GM21737 (cell line): Measurements from ENCODE around the gene LGI1.

Source experiments
- ATAC-seq: cut with Tn5 transposase; IDR thresholded peaks from one replicate; pipeline ENCODE4 v1.9.1; 2021; ENCODE audit warnings: mild to moderate bottlenecking, moderate library complexity; ENCODE audit not compliant: unreplicated experiment

The LGI1 gene

DNA sequence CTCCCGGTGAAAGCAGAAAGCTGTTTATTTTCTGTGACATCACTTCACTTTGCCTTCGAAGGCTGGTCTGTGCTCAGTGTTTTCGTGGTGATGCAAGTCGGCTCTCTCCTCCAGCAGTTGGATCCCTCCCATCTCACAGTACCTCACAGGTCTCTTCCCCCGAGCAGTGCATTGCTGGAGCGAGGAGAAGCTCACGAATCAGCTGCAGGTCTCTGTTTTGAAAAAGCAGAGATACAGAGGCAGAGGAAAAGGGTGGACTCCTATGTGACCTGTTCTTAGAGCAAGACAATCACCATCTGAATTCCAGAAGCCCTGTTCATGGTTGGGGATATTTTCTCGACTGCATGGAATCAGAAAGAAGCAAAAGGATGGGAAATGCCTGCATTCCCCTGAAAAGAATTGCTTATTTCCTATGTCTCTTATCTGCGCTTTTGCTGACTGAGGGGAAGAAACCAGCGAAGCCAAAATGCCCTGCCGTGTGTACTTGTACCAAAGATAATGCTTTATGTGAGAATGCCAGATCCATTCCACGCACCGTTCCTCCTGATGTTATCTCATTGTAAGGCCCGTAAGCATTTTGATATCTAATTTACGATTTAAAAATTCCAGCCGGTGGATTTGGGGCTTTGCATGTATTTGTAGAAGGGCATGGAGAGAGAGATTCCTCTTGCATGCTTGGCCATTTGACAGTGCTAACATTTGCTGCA, at the start of gene LGI1:
Gene LGI1, plus strand, starts transcription at position 136 of the 707 bp plus-strand sequence. Its CDS starts 209 bp downstream, at position 345.
- ATAC-seq = no peak

- ATAC-seq = no peak
These were observed 47.3 kb upstream of the LGI1 start for GRCh38 chr10:93710333-93710909.

DNA sequence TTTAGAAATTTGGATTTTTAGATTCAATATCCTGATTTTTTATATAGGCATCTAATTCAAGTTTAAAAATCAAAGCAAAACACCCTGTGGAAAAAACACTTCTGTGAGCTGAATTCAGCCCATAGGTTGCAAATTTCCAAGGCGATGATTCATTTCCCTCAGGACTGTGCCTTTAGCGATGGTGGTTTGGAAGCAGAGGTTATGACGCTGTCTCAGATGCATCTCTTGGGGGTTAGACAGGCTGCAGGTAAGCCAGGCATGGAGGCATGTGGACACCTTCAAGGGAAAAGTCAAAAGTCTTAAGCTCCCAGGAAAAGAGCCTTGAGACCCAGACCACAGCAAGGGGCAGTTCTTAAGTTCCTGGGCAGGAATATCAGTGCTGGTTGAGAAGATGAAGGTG, 45.8 kb upstream of the LGI1 start:
- no peak for ATAC-seq

DNA sequence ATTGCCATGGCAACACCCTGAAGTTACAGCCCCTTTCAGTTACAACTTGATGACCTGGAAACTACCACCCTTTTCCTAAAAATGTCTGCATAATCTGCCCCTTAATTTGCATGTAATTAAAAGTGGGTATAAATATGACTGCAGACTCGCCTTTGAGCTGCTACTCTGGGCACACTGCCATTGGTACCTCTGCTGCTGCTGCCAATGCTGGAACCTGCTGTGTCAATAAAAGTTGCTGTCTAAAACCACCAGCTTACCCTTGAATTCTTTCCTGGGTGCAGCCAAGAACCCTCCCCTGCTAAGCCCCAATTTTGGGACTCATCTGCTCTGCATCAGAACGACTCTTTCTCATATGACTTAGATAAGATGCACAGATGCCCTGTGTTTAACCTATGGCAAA, 45.1 kb upstream of the LGI1 start:
- ATAC-seq = no peak

DNA sequence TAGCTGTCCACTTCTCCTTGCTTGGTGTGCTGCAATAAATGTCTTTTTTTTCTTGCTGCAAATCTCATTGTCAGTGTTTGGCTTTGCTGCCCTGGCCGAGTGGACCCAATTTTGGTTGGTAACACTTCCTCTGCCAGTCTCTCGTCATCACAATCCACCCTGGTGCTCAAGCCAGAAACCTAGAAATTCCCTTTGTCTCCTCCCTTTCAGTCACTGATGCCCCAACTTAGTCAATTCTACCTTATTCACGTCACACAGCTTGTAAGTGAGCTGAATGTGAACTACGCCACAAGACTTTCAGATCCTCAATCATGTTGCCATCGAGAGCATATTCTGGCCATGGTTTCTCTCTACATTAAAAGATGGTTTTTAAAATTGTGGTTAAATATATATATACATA, 42.4 kb upstream of the LGI1 start:
- ATAC-seq = peak; percentile 71

- ATAC-seq = no peak
These were observed 41.0 kb upstream of the LGI1 start for GRCh38 chr10:93716766-93717165.

DNA sequence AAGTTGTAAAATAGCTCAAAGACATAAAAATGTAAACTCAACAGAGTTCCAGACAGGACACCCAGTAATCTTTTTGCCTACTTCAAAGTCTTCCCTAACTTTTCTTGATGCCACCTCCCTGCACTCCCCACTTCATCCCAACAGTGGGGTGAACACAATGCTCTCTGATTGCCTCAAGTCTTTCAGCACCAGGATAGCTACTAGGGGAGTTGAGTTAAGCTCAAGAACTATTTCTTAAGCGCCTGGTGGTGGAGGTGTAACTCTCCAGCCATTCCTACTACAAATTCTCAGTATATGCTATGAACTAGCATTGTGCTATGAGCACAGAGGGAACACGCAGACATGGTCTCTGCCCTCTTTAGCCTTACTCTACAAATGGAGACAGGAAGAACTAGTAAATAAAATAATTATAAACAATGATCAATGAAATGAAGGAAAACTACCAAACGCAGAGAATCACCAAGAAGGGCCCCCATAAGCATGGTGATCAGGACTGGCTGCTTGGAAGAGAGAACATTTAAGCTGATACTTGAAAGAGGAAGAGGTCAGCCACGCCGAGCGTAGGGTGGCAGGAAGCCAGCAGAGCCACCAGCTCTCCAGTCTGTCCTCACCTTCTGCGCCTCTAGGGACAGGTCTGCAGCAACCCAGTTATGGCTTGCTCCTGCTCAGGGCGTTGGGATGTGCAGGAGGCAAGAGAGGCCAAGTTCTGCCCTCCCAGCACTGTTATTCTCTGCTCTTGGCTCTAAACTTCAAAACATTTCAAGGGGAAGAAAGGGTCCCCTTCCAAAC, 38.6 kb upstream of the LGI1 start:
- ATAC-seq = peak; percentile 53

DNA sequence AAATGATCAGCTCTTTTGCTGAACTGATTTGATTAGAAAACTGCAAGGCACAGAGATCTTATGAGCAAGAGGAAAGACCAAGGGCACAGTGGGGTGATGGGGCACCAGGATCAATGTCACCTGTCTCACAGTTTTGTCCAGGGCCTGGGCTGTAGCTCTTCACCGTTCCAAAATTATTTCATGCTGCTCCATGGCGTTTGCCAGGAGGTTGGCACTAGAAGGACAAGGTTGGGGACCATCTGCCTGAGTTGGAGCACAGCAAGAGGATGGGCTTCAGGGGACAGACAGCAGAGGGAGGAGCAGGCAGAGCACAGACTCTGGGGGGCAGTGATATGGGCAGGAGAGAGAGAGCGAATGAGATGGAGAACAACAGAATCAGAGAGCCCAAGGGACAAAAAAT, 37.8 kb upstream of the LGI1 start:
- ATAC-seq = no peak

- ATAC-seq = no peak
These were observed 35.2 kb upstream of the LGI1 start for GRCh38 chr10:93722550-93722949.

DNA sequence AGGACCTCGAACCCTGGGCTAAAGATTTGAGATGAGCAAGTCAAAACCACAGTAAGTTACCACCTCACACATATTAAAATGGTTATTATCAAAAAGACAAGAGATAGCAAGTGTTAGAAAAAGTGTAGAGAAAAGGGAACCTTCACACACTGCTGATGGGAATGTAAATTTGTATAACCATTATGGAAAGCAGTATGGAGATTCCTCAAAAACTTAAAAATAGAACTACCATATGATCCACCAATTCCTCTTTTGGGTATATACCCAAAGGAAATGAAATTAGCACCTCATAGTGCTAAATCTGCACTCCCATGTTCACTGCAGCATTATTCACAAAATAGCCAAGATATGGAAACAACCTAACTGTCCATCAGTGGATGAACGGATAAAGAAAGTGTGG, 34.6 kb upstream of the LGI1 start:
- no peak for ATAC-seq

DNA sequence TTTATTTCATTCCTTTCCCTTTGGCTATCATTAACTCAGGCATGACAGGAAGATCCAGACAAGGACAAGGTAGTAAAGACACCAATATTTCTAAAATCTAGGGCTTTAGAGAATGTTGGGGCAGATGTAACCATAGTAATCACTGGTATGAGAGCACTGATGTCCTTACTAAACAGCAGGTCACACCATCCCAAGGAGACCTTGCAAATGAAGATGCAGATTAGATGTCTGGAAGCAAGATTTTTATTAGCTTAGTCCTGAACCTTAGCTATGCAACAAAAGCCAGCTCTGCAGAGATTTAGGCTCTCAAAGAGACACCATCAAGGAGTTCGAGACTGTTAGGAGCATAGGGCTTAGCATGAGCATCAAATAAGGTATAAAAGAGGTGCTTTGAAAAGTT, 31.7 kb upstream of the LGI1 start:
- ATAC-seq = no peak

DNA sequence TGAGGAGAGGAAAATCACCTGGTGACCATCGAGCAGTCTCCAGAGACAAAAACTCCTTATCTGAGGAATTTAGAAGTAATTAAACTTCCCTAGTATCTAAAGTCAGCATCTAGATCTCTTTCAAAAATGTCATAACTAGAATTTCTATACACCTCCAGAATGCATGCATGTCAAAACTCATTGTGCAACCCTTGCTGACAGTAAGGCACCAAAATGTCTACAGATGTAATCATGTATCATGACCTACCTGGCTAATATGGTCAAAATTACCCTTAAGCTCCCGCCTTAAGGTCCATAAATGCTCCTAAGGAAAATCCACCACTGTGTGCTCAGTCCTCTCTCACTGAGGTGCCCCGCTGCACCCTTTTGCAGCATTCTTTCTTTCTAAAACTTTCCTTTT, 16.4 kb upstream of the LGI1 start:
- ATAC-seq = no peak

DNA sequence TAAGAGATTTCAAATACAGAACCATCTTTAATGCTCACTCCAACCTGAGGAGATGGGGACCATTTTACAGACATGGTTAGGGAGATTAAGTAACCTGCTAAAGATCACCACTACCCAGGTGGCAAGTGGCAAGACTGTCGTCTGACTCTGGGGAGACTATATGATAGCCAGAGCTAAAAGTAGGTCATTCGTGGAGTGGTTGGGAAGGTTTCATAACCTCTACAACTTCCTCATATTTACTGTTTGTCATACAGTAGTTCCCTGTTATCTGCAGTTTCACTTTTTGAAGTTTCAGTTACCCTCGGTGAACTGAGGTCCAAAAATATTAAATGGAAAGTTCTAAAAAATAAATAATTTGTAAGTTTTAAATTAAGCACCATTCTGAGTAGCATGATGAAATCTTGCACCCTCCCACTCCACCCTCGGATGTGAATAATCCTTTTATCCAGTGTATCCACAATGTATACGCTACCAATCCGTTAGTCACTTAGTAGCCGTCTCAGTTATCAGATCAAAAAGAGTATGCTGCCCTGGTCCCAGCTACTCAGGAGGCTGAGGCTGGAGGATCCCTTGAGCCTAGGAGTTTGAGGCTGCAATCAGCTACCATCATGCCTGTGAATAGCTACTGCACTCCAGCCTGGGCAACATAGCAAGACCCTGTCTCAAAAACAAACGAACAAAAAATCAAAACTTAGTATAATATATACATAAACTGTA, 14.9 kb upstream of the LGI1 start:
- peak; percentile 85 for ATAC-seq

GRCh38 chr10:93745408-93746065, 12.2 kb upstream of the LGI1 start:
- no peak for ATAC-seq

DNA sequence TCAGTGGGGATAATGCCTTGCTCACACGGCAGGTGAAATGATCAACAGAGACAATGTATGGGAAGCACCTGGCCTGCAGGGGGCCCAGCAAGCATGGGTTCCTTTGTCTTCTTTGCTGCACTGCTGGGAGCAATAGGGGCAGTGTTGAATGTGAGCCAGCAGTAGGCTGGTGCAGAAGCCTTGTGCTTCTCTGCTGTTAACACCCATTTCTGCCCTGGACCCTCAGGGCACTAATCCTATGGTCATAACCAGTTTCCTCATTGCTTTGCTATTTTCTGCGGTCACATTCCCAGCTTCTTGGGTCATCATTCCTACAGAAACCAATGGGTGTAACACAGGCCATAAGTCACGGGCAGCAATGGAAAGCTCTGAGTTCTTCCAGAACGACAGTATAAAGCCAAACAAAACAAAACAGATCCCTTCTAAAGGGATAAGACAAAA, 10.9 kb upstream of the LGI1 start:
- ATAC-seq = no peak

- no peak for ATAC-seq
These were observed 8.4 kb upstream of the LGI1 start for GRCh38 chr10:93749218-93749799.

- ATAC-seq = no peak
These were observed 6.6 kb upstream of the LGI1 start for GRCh38 chr10:93751124-93751523.

DNA sequence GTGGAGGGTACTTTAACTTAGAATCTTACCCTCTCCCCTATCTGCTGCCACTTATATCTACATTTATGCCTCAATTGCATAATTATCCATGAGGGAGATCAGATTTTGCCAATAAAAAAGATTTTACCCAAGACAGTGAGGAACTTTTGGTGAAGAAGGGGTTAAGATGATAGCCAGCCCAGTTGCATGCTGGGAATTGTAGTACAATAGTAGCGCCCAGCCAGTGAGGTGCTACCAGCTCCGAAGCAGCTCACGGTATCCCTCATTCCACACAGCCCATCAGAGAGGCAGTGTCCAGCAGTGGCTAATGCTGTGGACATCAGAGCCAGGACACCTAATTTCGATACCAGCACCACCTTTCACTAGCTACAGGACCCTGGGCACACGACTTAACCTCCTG, 5.9 kb upstream of the LGI1 start:
- ATAC-seq = no peak

GRCh38 chr10:93752761-93753160, 5.0 kb upstream of the LGI1 start:
- no peak for ATAC-seq

DNA sequence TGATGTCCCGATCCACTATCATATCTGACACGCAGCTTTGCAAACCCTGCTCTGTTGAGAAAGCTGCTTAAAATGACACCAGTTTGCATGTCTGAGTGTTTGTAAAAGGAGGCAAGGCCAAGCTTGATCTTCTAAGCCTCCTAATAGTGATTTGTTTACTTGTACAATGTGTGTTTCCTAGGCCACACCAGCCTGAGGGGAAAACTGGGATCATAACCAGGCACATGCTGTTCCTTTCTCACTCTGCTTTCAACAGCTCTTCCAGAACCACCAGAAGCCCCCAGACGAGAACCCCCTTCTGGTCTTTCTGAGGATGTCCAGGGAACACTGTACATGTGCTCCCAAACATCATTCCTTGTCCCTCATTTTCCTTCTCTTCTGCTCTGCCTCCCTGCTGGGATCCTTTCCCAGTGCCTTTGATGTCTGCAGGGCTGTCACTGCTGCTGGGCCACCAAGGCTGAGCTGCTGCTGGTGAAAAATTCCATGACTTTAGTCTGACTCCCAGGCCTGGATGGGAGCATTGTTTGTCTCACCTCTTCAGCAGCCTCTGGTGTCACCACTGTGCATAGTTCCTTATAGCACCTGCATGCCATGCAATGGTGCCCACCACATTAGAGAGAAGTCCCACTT, 4.0 kb upstream of the LGI1 start:
- no peak for ATAC-seq
